ENCODE results near the gene ABCC9. TPM values are rescaled to one million over a fixed set of nuclear protein-coding genes. Genes with fewer than 3 reads are reported as not detected.
"Not testable (repeated sequence)": the region's sequence is repeated elsewhere in the genome, so short reads cannot be mapped to it uniquely, and the experiment has no call there.

ABCC9 gene
- total RNA-seq, 4 donors from 2014 or later: 76.1 to 140 (median 118) TPM

DNA sequence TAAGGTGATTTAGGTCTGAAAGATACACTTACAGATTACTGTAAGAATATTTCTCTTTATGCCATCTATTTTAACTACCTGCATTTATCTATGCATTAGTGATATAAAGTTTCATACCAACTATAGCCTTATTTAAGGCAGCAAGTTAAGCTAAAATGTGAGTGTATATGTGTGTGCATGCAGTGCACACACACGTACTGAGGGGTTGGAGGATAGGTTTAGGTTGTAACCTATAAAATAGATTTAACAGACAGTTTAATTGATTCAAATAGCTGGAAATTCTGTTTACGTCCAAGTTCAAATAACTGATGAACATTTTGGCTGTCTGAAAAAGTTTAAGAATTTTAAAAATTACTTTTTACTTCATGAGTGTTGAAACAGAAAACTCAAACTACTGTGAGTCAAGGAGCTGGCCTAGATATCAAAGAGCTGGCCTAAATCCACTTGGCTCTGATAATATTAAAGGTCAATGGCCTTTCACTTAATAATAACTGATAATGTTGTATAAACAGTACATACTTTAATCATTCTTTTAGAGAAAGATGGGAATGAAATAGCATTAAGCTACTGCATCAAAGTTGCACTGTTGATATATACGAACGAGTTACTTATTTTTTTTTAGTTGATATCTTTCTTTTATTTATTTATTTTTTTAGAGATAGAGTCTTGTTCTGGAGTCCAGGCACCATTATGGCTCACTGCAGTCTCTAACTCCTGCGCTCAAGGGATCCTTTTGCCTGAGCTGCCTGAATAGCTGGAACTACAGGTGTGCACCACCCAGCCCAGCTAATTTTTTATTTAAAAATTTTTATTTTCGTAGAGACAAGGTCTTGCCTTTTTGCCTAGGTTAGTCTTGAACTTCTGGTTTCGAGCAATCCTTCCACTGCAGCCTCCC, 152.9 kb downstream of the ABCC9 start:
- TF ChIP-seq POLR2A (IDR thresholded peaks at IDR 0.05): no peak
- TF ChIP-seq, protein P1, sequence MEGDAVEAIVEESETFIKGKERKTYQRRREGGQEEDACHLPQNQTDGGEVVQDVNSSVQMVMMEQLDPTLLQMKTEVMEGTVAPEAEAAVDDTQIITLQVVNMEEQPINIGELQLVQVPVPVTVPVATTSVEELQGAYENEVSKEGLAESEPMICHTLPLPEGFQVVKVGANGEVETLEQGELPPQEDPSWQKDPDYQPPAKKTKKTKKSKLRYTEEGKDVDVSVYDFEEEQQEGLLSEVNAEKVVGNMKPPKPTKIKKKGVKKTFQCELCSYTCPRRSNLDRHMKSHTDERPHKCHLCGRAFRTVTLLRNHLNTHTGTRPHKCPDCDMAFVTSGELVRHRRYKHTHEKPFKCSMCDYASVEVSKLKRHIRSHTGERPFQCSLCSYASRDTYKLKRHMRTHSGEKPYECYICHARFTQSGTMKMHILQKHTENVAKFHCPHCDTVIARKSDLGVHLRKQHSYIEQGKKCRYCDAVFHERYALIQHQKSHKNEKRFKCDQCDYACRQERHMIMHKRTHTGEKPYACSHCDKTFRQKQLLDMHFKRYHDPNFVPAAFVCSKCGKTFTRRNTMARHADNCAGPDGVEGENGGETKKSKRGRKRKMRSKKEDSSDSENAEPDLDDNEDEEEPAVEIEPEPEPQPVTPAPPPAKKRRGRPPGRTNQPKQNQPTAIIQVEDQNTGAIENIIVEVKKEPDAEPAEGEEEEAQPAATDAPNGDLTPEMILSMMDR (IDR thresholded peaks at IDR 0.05 in 4 of 5, conservative IDR thresholded peaks at IDR 0.05 in 1 of 5): no peak
- no peaks in the 10 kb centered on the region for H3K9me3 ChIP-seq
- ATAC-seq (no peak), DNase-seq (no peak)
- H3K27me3 ChIP-seq: no peaks in the 10 kb centered on the region
- H3K4me3 ChIP-seq: no peak overlapping the region
- intact Hi-C loops (cut with DNase I; ENCODE audit: low total_unique reads): no loop called here
- no peaks in the 10 kb centered on the region for H3K36me3 ChIP-seq
- H3K4me1 ChIP-seq: no peaks in the 10 kb centered on the region
- no peak overlapping the region for H3K27ac ChIP-seq
- in situ Hi-C loops (cut with MboI; ENCODE audit: low sequenced_read_pairs in 4 of 4): no loop called here

DNA sequence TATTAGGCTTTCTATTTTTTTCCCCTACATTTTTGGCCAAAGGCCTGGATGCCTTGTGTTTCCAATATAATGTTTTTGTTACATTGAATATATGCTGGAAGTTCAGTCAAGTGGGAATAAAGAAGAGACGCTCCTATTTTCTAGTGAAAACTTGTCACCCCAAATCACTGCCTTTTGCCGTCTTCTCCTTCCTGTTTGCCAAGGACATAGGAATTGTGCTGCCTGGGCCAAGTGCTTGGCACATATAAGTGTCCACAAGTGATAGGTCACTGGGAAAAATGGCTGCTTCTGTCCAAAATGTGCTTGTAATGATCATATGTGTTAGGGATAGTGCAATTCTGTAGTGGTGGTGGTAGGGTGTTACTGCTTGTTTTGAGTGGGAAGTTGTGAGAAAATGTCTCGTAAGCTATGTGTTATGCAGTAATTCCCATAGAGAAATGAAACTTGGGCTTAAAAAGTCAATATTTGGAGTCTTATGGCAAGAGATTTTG, 155.1 kb downstream of the ABCC9 start:
- no peaks in the 10 kb centered on the region for H3K27me3 ChIP-seq
- H3K9me3 ChIP-seq: no peaks in the 10 kb centered on the region
- H3K4me3 ChIP-seq: no peak overlapping the region
- in situ Hi-C loops (cut with MboI; ENCODE audit: low sequenced_read_pairs in 4 of 4): no loop called here
- no peaks in the 10 kb centered on the region for H3K36me3 ChIP-seq
- intact Hi-C loops (cut with DNase I; ENCODE audit: low total_unique reads): no loop called here
- TF ChIP-seq, protein P1 (IDR thresholded peaks at IDR 0.05 in 4 of 5, conservative IDR thresholded peaks at IDR 0.05 in 1 of 5): no peak
- TF ChIP-seq POLR2A (IDR thresholded peaks at IDR 0.05): no peak
- peak overlapping the region in 1 of 4 donors; percentile 1 for H3K27ac ChIP-seq
- ATAC-seq (no peak), DNase-seq (no peak)
- no peaks in the 10 kb centered on the region for H3K4me1 ChIP-seq

DNA sequence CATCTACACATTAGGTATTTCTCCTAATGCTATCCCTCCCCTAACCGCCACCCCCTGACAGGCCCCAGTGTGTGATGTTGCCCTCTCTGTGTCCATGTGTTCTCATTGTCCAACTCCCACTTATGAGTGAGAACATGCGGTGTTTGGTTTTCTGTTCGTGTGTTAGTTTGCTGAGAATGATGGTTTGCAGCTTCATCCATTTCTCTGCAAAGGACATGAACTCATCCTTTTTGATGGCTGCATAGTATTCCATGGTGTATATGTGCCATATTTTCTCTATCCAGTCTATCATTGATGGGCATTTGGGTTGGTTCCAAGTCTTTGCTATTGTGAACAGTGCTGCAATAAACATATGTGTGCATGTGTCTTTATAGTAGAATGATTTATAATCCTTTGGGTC, 158.5 kb downstream of the ABCC9 start:
- ATAC-seq; DNase-seq; H3K4me3 ChIP-seq; in situ Hi-C loops (cut with MboI; ENCODE audit: low sequenced_read_pairs in 4 of 4); H3K9me3 ChIP-seq; intact Hi-C loops (cut with DNase I; ENCODE audit: low total_unique reads); H3K27me3 ChIP-seq; H3K4me1 ChIP-seq; H3K36me3 ChIP-seq; H3K27ac ChIP-seq: not testable (repeated sequence)

DNA sequence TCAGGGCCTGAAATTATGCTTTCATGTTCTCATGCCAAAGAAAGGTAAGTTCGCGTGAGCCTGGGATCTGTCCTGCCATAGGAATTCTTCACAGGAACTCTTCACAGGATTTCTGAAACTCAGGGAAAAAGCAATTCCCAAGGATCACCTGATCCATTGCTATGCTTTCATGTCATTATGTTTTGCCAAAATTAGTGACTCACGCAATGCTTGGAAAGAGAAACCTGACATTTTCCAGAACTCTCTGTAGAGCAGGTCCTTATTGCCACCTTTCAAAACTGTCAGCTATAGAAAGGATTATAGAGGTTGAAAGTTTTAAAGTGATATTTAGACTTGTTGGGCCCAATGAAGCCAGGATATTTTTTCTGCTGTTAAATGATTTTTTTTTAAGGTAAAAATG, 160.4 kb downstream of the ABCC9 start:
- ATAC-seq: no peak
- H3K27ac ChIP-seq: no peak overlapping the region

GRCh38 chr12:21776175-21776574, 165.1 kb downstream of the ABCC9 start:
- DNase-seq: no peak
- TF ChIP-seq POLR2A (IDR thresholded peaks at IDR 0.05): no peak
- TF ChIP-seq, protein P1 (IDR thresholded peaks at IDR 0.05 in 4 of 5, conservative IDR thresholded peaks at IDR 0.05 in 1 of 5): no peak
- H3K27me3 ChIP-seq: peaks cover 0 to 5% (median 5%) of the 10 kb centered on the region in 3 donors
- intact Hi-C loops (cut with DNase I; ENCODE audit: low total_unique reads): no loop called here
- no peaks in the 10 kb centered on the region for H3K9me3 ChIP-seq
- peak overlapping the region; percentile 52 to 72 (median 70) for H3K27ac ChIP-seq
- no peaks in the 10 kb centered on the region for H3K36me3 ChIP-seq
- H3K4me1 ChIP-seq: no peaks in the 10 kb centered on the region
- ATAC-seq: no peak
- in situ Hi-C loops (cut with MboI; ENCODE audit: low sequenced_read_pairs in 4 of 4): no loop called here
- H3K4me3 ChIP-seq: no peak overlapping the region

More for the DNA sequence above, 160.4 kb downstream of the ABCC9 start:
- no peaks in the 10 kb centered on the region for H3K9me3 ChIP-seq
- TF ChIP-seq, protein P1 (IDR thresholded peaks at IDR 0.05 in 4 of 5, conservative IDR thresholded peaks at IDR 0.05 in 1 of 5): no peak
- no peak for TF ChIP-seq POLR2A (IDR thresholded peaks at IDR 0.05)
- no peaks in the 10 kb centered on the region for H3K4me1 ChIP-seq
- no peak overlapping the region for H3K4me3 ChIP-seq
- in situ Hi-C loops (cut with MboI; ENCODE audit: low sequenced_read_pairs in 4 of 4) (no loop called here), intact Hi-C loops (cut with DNase I; ENCODE audit: low total_unique reads) (no loop called here)
- H3K27me3 ChIP-seq: no peaks in the 10 kb centered on the region
- DNase-seq: no peak
- no peaks in the 10 kb centered on the region for H3K36me3 ChIP-seq
